Thyroid gland (tissue), 4 donors: ENCODE results near the gene LAMC1.

Source experiments
- CTCF ChIP-seq, 6 experiments: fragments of 200-600 bp in 3 of 6; fragments of 450-650 bp in 3 of 6; sonication (generic) in 3 of 6; IDR thresholded peaks; one replicate each; pipeline ENCODE4 v1.5.1; 2016 to 2019; ENCODE audit warnings: antibody characterized with exemption in 6 of 6, mild to moderate bottlenecking in 2 of 6, inconsistent platforms in 1 of 6, moderate library complexity in 1 of 6
- POLR2A ChIP-seq, 2 donors: fragments of 450-650 bp; IDR thresholded peaks; one replicate each; pipeline ENCODE4 v1.6.1; 2017; ENCODE audit warnings: antibody characterized with exemption in 2 of 2, mild to moderate bottlenecking in 2 of 2, moderate library complexity in 1 of 2

- no peak for TF ChIP-seq CTCF (IDR thresholded peaks at IDR 0.05)
- TF ChIP-seq POLR2A (IDR thresholded peaks at IDR 0.05): no peak
Measured at GRCh38 chr1:183074215-183074614, 51.0 kb downstream of the LAMC1 start.
